DMS114 treated with DMSO at 0.1 percent for 48 hours (cell line): ENCODE results near the gene PNPLA2.

Source experiments
- DNase-seq: peaks from one replicate; lab custom pipeline; 2025; ENCODE audit not compliant: unreplicated experiment; lab: John Stamatoyannopoulos, UW

Gene PNPLA2

GRCh38 chr11:813456-814096 is 5.1 kb upstream of the PNPLA2 start:
- DNase-seq: no peak

DNA sequence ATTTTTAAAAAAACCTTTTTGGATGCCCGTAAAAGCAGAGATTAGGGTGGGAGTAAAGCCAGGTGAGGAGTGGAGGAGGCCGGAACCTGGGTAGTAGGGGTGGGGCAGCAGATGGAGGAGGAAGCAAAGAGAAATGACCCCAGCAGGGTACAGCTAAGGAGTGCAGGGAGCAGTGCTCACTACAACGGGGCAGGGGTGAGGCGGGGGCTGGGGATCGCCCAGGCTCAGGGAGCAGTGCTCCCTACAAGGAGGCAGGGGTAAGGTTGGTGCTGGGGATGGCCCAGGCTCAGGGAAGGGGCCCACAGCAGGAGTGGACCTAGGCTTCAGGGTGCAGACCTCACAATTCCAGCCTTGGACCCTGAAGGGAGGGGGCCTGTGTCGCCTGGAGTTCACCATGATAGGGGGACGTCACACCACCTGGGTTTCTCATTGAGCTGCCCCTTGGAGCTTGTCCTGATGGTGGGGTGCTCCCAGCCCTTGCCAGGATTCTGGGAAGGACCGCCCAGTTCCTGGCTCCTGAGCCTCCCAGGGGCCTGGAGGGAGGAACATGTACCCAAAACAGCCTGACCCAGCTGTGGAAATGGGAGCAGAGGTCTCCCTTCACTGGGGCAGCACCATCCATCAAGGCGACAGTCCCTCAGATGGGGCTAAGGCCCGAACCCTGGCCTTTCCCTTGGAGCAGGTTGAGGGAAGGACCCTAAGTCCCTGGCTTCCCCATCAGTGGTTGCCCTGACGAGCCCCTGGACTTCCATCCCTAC is 2.9 kb upstream of the PNPLA2 start:
- no peak for DNase-seq

DNA sequence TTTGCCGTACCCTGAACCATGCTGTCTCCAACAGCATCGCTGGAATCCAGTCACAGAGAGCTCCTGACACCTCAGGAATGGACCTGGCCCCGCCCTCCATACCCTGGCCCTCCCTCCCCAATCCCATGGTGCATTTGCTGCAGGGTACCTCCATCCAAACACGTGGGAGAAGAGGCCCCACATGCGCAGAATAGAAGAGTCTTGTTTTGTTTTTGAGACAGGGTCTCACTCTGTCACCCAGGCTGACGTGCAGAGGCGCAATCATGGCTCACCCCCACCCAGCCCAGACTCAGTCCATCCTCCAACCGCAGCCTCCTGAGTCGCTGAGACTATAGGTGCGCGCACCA is 2.3 kb upstream of the PNPLA2 start:
- no peak for DNase-seq

DNA sequence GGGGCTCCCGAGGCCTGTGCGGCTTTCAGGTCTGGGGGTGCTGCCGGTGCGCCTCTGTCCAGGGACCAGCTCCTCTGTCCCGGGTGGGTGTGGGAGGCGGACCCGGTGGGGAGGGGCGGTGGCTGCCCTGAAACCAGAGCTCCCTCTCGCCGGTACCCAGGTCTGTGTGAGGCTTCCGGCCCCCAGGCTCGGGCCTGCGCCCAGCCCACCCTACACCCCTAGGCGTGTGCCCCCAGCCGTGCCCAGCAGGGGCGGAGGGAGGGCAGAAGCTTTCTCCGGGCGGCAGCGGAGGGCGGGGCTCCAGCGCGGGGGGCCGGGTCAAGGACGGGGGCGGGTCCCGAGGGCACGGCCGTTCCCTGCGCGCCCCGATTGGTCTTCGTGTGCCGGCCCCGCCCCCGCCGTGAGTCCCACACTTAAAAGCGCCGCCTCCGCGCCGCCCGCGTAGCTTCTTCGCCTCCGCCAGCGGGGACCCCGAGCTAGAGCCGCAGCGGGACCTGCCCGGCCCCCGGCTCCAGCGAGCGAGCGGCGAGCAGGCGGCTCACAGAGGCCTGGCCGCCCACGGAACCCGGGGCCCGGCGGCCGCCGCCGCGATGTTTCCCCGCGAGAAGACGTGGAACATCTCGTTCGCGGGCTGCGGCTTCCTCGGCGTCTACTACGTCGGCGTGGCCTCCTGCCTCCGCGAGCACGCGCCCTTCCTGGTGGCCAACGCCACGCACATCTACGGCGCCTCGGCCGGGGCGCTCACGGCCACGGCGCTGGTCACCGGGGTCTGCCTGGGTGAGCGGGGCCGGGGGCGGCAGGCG is 616 bp downstream of the PNPLA2 start:
- peak; percentile 26 for DNase-seq

- no peak for DNase-seq
These were observed 1.4 kb downstream of the PNPLA2 start for GRCh38 chr11:819943-820649.

DNA sequence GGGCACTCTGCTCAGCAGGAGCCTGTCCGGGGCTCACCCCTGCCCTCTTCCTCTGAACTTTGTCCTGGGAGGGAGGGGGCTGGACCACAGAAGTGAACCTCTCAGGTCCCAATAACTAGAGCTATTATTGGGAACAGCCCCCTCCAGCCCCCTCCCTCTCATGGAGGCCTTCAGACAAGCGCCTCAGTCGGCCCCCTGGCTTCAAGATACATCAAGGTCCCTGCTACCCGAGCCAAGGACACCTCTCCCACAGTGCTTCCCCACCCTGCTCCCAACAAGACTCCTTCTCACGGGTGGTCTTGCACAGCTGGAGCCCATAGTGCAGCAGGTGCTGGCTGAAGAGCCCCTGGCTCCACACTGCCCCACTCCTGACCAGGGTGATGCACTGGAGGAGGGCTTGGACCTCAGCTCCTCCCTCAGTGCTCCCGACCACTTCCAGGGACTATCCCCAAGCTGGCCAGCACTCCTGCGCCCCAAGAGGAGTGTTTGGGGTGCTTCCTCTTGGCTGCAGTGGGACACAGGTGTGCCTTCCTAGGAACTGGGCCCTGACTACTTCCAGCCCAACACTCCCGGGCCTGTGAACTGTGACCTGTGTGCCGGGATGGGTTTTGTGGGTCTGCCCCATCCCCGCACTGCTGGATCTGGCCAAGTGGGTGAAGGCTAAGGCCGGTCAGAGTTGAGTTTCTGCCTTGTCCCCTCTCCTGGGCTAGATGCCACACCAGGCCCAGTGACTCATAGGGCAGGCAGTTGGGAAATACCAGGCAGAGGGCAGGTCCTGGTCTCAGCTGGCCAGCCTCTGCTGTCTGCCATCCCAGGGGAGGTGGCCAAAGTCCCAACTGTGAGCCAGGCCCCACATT is 2.2 kb downstream of the PNPLA2 start:
- DNase-seq: no peak

- no peak for DNase-seq
These were observed 3.0 kb downstream of the PNPLA2 start for GRCh38 chr11:821512-822371.

DNA sequence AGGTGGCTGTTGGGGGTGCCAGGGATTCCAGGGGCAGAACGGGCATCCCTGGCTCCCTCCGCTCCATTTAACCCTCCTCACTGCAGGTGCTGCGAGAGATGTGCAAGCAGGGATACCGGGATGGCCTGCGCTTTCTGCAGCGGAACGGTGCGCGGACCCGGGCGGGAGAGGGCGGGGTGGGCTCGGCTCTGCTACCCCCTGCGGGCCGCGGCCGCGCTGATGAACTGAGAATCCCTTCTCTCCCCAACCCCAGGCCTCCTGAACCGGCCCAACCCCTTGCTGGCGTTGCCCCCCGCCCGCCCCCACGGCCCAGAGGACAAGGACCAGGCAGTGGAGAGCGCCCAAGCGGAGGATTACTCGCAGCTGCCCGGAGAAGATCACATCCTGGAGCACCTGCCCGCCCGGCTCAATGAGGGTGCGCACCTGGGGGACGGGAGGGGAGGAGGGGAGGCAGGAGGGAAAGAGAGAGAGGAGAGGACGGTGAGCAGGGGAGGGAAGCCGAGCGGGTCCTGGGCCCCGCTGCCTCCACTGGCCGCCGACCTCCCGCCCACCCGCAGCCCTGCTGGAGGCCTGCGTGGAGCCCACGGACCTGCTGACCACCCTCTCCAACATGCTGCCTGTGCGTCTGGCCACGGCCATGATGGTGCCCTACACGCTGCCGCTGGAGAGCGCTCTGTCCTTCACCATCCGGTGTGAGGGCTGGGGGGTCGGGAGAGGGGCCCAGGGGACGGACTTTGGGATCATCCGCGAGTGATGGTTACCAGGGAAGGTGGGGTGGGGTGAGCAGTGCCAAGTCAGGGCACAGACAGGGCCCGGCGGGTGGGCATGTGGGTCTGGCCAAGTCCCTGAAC is 5.0 kb downstream of the PNPLA2 start:
- no peak for DNase-seq

DNA sequence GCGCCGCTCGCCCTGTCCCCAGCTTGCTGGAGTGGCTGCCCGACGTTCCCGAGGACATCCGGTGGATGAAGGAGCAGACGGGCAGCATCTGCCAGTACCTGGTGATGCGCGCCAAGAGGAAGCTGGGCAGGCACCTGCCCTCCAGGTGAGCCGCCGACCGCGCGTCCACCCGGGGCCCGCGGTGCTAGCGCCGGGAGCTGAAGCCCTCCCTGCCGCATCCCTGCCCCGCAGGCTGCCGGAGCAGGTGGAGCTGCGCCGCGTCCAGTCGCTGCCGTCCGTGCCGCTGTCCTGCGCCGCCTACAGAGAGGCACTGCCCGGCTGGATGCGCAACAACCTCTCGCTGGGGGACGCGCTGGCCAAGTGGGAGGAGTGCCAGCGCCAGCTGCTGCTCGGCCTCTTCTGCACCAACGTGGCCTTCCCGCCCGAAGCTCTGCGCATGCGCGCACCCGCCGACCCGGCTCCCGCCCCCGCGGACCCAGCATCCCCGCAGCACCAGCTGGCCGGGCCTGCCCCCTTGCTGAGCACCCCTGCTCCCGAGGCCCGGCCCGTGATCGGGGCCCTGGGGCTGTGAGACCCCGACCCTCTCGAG is 5.7 kb downstream of the PNPLA2 start:
- no peak for DNase-seq

GRCh38 chr11:824942-825341 is 6.2 kb downstream of the PNPLA2 start:
- no peak for DNase-seq

GRCh38 chr11:825366-826226 is 6.9 kb downstream of the PNPLA2 start:
- no peak for DNase-seq

- no peak for DNase-seq
These were observed 7.5 kb downstream of the PNPLA2 start for GRCh38 chr11:826227-826621.

GRCh38 chr11:826836-827145 is 8.1 kb downstream of the PNPLA2 start:
- no peak for DNase-seq

- no peak for DNase-seq
These were observed 8.6 kb downstream of the PNPLA2 start for GRCh38 chr11:827146-827896.

DNA sequence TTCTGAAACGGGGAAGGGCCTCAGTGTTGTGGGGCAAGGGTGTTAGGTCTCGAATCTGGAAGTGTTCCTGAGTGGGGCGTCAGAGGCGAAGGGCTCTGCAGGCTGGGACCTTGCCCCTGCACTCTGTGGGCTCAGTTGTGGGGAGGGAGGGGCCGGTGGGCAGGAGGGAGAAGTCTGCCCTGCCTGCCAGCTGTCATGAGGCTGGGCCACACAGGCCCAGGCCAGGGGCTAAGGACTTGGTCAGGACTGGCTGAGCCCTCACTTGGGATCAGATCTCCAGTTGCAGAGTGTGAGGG is 9.1 kb downstream of the PNPLA2 start, which contains the start of gene CRACR2B:
Gene CRACR2B, plus strand, starts transcription at position 23 of the 296 bp plus-strand sequence. CDS start 689 bp downstream, outside the sequence.
- no peak for DNase-seq

GRCh38 chr11:828506-829175 is 9.9 kb downstream of the PNPLA2 start:
- DNase-seq: no peak
